Activated CD4-positive, alpha-beta T cell treated with anti-CD3 and anti-CD28 coated beads for 24 hours (primary cell): Measurements from ENCODE around the gene PRKACG.

Experiments
- DNase-seq, 2 donors: peaks; one replicate each; pipeline ENCODE4 v3.0.0-alpha.2; 2020; ENCODE audit warnings: low read depth in 2 of 2

Gene PRKACG

DNA sequence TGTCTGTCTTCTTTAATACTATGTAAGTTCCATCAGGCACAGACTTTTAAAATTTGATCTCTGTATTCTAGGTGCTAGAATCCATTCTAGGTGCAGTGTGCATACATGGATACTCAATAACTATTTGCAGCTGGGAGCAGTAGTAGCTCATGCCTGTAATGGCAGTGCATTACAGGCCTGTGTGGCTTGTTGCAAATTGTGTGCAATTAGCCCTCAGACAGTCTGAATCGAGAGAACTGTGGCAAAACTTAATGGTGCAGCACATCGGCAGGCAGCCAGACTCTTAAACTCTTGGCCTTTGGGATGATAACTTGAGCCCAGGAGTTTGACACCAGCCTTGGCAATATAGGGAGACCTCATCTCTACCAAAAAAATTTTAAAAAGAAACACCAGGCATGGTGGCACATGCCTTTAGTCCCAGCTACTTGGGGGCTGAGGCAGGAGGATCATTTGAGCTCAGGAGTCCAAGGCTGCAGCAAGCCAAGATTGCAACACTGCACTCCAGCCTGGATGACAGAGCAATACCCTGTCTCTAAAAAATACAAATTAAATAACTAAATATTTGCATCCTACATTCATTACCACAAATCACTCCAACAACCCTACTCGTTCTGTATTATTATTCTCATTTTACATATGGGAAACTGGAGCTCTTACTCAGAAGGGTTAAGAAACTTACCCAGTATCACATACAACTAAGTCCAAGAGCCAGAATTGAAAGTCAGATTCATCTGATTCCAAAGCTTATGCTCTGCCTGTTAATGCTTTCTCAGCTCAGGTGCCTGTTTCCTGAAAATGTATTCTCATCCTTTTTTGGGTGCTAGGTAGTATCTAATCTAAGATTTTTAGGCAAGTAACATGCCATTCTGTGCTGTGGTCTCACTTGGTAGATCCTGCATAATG lies 30.1 kb downstream of the PRKACG start:
- DNase-seq: no peak

DNA sequence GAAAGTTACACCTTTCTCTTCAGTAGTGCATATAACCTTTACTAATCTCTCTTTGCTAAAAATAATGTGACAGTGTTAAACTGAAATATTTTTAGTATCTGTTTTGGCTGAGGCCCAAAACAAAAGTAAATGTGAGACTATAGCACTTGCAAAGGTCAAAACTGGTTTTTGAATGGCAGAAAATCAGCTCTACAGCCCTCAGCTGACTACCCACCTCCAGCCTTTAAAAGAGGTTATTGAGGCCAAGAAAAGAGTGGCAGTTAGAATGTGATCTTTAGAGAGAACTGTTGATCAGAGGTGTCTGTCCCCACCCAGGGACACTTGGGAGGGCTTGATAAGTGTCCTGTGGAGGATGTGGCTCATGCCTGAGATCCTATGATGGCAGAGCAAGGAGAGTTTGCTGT lies 30.9 kb downstream of the PRKACG start:
- no peak for DNase-seq

DNA sequence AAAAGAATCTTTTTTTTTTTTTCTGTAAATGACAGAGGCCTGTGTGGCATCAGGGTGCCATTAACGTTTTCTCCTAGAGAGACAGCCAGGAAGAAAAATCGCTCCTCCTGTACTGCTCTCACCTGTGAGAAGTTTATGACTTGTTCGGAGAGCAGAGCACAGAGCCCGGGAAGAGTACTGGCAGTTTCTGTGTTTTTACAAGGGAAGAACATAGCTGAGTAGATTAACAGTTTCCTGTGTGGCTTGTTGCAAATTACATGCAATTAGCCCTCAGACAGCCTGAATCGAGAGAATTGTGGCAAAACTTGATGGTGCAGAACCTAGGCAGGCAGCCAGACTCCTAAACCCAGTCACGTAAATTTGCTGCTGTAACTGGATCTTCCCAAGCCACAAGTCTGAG lies 32.1 kb downstream of the PRKACG start:
- no peak for DNase-seq

DNA sequence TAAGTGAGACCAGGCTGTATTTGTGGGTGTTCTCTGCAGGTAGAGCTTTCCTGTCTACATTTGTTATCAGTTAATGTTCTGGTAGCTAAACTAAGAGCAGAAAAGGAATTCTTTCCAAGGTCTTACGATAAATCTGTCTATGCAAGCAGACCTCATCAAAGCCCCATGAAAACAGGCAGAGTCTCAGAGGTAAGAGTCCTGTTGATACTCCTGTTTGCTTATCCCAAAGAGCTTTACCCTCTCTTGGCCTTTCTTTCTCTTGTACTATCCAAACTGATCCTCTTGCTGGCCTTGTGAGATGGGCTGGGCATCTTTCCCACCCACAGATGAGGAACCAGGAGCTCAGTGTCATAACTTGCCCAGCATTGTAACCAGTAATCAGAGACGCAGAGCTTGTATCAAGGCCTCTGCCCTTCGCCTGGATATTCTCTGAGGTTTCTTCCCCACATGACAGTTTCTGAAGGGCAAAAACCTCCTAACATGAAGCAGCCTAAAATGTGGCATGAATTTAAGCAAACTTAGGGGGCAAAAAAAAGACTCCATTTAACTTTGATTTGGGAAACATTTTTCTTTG lies 33.5 kb downstream of the PRKACG start:
- DNase-seq: no peak

DNA sequence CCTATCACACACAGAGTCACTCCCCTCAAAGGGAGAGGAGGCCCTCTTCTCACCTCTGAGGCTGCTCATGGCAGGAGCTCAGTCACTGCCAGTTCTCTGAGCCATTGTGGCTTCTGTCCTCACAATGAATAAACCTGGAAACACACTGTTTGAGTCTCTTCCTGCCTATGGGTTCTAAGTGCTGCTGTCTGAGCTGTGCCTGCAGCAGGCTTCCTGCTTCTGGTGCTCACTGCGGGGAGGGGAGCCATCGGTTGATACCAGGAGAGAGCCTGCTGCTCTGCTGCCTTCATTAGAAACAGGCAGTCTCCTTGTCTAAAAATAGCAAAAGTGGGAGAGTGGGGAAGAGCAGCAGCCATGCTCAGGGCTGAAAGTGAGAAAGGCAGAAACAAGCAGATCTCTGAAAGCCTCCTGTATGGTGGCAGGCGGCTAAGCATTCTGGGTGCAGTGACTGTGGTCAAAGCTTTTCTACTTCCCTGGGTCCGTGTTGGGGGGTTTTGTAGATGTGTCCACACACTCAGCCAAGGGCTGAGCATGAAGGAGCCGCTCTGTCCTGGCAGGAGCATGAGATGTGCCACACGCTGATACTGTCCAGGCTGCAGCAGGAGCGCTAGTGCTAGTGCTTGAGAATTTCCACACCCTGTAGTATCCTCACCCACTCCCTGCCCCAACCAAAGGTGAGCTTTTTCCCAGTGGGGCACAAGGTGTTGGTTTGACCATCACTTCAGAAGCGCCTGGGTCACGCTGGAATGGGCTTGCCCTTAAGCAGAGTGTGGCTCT lies 34.2 kb downstream of the PRKACG start:
- DNase-seq: no peak

DNA sequence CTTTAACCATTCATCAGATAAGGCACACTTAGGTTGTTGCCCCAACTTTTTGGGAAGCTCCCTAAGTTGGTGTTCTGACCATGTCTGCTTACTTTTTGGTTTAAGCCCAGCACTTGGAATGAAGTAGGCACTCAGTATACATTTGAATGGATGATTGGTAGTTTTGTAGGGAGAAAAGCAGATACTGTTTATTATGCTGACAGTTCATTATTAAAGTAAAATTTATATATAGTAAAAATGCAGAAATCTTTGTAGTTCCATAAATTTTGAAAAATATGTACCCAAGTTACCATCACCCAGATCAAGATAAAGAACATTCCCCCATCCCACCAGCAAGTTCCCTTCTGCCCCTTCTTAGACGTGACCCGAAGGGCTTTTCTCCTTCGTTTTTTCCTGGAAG lies 35.4 kb downstream of the PRKACG start:
- no peak for DNase-seq

DNA sequence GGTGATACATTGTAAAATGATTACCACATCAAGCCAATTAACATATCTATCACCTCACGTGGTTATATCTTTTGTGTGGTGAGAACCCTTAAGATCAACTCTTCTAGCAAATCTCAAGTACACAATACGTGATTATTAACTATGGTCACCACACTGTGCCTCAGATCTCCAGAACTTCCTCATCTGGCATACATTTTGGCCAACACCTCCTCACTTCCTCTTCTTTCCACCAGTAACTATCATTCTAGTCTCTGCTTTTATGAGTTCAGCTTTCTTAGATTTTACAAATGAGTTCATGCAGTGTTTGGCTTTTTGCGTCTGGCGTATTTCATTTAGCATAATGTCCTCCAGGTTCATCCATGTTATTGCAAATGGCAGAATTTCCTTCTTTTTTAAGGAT lies 35.8 kb downstream of the PRKACG start:
- no peak for DNase-seq

DNA sequence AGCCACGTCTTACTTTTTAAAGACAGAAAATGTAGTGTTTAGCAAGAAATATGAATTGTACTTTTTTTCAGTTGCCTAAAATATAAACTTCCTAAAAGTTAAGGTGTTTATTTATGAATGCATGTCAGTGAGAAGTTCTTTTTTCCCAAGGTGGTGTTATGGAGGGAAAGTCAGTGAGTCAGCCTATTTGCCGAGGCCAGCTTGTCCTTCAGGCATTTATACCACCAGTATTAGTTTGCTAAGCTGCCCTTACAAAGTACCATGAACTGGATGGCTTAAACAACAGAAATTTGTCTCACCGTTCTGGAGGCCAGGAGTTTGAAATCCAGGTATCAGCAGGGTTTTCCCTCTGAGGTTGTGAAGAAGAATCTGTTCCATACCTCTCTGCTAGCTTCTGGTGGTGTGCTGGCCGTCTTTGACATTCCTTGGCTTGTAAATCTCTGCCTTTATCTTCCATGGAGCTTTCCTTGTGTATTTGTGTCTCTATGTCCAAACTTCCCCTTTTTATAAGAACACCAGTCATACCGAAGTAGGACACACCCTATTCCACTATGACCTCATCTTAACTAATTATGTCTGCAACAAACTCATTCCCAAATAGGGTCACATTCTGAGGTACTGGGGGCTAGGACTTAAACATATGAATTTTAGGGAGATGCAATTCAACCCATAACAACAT lies 38.4 kb downstream of the PRKACG start:
- DNase-seq: no peak

DNA sequence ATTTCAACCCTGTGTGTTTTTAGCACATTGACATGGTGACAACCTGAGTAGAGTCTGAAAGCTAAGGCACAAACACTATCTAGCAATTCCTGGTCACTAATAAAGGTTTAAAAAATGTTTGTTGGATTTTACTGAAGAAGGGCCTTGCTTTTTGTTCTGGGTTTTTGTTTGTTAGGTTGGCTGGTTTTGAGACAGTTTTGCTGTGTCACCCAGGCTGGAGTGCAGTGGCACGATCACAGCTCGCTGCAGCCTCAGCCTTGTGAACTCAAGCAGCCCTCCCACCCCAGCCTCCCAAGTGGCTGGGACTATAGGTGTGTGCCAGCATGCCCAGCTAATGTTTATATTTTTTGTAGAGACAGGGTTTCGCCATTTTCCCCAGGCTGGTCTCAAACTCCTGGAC lies 39.0 kb downstream of the PRKACG start:
- DNase-seq: no peak

DNA sequence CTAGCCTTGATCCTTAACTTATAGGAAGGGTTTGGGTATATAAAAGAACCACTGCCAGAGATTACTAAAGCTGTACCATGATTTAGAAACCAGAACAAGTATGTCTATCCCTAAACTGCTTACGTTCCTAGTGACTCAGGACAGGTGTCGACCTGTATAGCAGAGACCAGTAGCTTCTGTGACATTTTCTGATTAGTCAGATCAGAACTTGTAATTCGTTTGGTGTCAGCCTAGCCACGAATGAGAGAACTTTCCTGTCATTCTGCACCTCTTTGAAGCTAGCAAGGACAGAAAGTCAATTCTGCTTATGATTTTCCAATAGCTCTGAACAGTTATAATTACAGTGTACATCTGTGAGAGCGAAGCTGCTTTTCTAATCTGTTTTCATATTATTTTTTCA lies 39.5 kb downstream of the PRKACG start:
- DNase-seq: no peak

DNA sequence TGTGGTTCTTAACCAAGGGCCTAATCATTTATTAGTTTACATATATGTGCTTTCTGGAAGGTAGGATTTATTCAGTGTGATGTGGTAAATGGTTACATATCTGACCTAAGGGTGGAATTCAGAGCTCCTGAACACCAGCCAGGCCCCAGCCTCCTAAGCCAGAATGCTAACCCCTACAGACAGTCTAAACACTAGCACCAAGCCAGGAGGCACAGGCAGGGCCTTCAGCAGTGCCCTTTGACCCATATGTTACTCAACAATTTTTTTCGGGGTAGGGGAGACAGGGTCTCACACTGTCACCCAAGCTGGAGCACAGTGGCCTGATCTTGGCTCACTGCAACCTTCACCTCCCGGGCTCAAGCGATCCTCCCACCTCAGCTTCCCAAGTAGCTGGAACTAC lies 40.3 kb downstream of the PRKACG start:
- no peak for DNase-seq

DNA sequence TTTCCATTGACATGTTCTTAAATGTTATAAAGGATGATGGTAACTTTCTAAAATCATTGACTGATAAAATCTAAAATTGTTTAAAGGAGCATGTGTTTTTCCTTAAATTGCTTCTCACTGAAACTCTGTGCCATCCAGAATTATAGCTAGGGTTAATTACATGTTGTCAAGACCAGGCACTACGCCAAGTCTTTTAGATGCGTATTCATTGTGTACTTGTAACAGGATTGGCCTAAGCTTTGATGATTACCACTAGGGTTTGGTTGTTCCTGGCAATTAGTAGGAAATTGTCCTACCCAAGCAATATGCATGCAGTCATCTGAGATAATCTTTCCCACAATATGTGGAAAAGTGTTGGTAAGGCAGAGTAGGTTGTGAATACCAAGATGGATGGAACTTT lies 43.8 kb downstream of the PRKACG start:
- DNase-seq: no peak

DNA sequence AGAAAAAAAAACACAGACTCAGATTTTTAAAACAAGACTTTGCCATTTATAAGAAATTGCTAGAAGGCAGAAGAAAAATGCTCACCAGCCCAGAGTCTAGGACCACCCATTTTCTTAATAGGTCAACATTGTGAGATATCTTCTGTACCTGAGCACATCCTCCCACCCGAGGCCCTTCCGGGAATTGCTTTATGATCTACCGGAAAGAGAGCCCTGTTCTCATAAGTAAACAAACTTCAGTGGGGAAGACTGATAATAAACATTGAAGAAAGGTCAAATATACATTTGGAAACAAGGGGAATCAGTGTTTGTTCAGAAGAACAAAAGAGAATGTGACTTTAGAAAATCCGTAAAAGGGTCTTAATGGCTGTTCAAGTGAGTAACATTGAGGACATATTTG lies 44.4 kb downstream of the PRKACG start:
- DNase-seq: no peak

DNA sequence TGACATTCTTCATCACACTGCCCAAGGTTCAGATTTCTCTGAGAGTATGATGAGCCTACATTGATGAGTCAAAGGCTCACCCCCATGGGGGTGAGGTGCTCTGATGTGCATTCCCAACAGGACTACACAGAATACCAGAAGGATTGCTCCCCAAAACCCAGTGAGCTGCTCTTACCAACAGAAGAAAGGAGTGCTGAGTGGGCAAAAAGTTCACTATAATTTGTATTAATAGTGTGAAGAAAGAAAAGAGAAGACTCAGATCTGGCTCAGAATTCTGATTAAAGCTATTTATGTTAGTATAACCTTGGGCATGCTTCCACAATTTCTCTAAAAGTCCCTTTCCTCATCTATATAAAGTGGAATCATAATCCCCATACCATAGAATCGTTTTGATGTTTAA lies 46.1 kb downstream of the PRKACG start:
- DNase-seq: no peak

DNA sequence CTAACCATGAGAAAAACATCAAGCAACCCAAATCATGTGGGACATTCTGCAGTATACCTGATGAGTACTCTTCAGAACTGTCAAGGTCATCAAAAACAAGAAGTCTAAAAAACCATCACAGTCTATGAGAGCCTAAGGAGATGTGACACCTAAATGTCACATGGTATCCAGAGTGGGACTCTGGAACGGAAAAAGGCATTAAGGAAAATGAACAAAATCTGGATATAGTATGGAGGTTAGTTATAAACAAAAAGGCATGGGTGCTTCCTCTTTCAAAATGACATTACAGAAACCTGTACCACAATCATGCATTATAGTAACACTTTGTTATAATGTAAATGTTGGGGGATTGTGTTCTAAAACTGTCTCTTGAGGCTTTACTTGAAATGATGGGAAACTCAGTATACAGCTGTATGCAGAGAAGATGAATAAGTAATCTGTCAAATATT lies 47.4 kb downstream of the PRKACG start:
- no peak for DNase-seq

DNA sequence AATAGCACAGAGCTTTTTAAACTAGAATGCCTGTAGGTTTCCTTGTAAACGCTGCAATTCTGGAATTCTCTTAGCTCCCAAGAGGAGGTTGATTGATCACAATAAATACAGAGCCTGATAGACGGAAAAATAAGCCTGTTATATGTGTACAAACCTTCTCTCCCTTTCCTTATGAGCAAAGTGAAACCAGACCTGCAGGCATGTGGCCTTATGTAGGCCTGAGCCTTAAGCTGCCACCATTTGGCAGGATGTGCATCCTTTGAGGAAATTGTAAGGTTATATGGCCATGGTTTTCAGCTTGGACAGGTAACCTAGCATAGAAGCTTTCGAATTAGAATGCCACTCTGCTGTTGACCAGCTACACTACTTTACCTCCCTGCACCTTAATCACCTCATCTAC lies 49.1 kb downstream of the PRKACG start:
- no peak for DNase-seq

DNA sequence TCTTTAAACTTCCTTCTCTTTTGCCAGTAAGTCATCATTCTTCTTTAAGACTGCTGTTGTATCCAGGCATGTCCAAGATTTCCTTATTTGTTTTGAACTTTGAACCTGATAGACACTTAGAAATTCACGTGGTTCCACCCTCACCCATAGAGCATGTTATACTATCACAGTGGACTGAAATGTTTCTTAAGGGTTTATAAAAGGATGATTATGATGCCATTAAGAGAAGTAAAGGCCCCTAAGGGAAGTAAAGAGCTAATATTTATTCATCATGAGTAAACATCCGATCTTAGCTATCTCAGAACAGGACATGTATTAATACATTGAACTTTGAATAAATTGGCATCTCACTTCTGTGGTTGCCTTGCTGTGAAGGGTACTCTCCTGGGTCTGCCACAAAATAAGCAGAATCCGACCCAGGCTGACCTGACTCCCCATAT lies 49.8 kb downstream of the PRKACG start:
- DNase-seq: no peak

DNA sequence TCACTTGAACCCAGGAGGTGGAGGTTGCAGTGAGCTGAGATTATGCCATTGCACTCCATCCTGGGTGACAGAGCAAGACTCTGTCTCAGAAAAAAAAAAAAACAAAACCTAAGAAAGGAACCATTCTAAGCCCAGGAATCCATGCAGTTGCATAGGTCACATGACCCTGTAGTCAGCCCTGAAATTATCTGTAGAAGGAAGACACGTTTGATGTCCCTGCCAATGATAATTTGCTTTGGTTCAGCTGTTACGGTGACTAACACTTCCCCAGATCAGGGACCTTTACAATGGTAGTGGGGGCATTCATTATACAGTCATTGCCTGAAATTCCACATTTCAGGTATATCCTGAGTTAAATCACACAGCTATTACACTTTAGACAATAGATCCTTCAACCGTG lies 50.5 kb downstream of the PRKACG start:
- DNase-seq: no peak
